KOPT-K1 (cell line): ENCODE results near the gene ZNF682.
"Not testable (repeated sequence)": the region's sequence is repeated elsewhere in the genome, so short reads cannot be mapped to it uniquely, and the experiment has no call there.

Experiments used
- H3K27ac ChIP-seq: fragments of 200-600 bp; sonication (generic); 2 replicates; pipeline ENCODE4 v1.5.1; 2016; ENCODE audit warnings: antibody characterized with exemption, mild to moderate bottlenecking, low read depth, low read length; ENCODE audit not compliant: poor library complexity, severe bottlenecking
- H3K36me3 ChIP-seq: fragments of 200-600 bp; sonication (generic); 2 replicates; pipeline ENCODE4 v1.5.1; 2017; ENCODE audit warnings: antibody characterized with exemption, mild to moderate bottlenecking, low read length, moderate library complexity; ENCODE audit not compliant: insufficient read depth
- H3K9me3 ChIP-seq: fragments of 200-600 bp; sonication (generic); 2 replicates; pipeline ENCODE4 v1.5.1; 2017; ENCODE audit warnings: antibody characterized with exemption, low read length, mild to moderate bottlenecking; ENCODE audit not compliant: insufficient read depth, poor library complexity, severe bottlenecking

ZNF682 gene

DNA sequence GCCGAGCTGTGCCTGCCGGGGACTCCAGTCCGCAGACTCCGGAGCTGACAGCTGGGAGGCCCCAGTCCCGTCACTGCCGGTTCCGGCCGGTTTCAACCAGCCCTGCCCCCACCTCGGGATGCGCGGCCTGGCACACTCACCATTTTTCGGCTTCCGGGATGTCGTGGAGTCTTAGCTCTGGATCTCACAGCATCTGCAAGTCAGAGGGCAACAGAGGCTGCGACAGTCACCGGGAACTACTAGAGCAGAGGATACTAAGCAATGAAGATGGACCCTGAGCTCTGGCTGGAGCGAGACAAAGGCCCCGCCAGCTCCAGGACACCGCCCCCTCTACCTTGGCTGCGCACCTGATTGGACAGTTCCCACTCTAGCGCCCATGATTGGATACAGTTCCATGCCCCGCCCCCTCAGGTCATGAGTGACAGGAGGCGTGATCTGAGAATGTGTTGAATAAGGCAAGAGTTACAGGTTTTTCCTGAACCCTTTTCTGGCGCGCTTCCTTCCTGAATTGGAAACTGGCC lies at the start of gene ZNF682:
Gene ZNF682, minus strand, starts transcription at position 303 of the 521 bp plus-strand sequence. Its CDS starts 160 bp downstream, at position 143.
- Histone ChIP-seq H3K36me3 (peaks cover 15% of the 10 kb centered on the region), H3K27ac (peak within 1 kb of the TSS; percentile 84)

DNA sequence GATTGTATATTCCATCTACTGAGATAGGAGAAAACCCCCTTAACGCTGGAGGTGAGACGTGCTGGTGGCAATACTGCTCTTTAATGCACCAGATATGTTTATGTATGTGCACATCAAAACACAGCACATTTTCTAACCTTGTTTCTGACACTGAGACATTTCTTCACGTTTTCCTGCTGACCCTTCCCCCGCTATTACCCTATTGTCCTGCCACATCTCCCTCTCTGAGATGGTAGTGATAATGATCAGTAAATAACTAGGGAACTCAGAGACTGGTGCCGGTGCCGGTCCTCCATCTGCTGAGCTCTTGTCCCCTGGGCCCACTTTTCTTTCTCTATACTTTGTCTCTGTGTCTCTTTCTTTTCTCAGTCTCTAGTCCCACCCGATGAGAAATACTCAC lies 43.6 kb upstream of the ZNF682 start:
- H3K9me3 ChIP-seq: peaks cover 20% of the 10 kb centered on the region
- not testable (repeated sequence) for H3K36me3 ChIP-seq, H3K27ac ChIP-seq

More for the DNA sequence above, at the start of gene ZNF682:
- peaks cover 25% of the 10 kb centered on the region for H3K9me3 ChIP-seq

DNA sequence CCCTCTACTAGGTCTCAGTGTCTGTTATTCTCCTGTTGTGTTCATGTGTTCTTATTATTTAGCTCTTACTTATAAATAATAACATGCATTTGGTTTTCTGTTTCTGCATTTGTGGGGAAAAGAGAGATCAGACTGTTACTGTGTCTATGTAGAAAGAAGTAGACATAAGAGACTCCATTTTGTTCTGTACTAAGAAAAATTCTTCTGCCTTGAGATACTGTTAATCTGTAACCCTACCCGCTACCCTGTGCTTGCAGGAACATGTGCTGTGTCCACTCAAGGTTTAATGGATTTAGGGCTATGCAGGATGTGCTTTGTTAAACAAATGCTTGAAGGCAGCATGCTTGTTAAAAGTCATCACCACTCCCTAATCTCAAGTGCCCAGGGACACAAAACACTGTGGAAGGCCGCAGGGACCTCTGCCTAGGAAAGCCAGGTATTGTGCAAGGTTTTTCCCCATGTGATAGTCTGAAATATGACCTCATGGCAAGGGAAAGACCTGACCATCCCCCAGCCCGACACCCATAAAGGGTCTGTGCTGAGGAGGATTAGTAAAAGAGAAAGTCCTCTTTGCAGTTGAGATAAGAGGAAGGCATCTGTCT lies 43.0 kb upstream of the ZNF682 start:
- not testable (repeated sequence) for H3K27ac ChIP-seq, H3K36me3 ChIP-seq
- H3K9me3 ChIP-seq: peaks cover 19% of the 10 kb centered on the region

DNA sequence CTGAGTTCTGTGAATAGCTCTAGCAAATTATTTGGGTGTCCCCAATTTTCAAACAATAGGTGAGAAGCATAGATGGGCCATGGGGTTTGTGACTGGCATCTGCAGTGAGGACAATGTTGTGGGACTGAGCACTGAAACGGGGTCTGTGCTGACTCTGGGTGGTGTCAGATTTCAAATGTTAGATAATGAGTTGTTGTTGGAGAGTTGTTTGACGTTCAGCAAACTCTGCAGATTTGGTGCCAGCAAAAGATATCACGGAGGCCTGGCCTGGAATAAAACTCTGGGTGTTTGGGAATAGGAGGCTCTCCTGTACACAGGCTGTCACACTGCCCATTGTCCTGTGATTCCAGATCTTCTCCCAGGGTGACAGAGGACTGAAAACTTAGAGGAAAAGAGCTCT lies 41.4 kb upstream of the ZNF682 start:
- H3K36me3 ChIP-seq: no peaks in the 10 kb centered on the region

DNA sequence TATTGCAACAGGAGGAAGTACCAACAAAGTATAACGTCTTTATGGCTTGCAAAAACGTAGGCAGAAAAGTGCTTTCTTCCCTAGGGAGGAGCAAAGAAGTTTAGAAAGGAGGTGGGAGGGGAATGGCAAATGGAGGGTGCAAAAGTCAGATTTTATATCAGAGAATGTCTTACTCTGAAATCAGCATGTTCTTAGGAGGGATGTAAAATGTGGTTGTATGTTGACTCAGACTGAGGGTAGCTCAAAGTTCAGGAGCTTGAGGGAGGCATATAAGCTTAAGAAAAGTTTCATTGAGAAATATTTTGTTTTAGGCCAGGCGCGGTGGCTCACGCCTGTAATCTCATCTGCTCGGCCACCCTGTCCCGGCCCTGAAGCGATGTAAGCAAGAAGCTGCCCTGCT lies 40.2 kb upstream of the ZNF682 start:
- no peak overlapping the region for H3K27ac ChIP-seq
- H3K36me3 ChIP-seq: no peaks in the 10 kb centered on the region
- peaks cover 19% of the 10 kb centered on the region for H3K9me3 ChIP-seq

More for the DNA sequence above, 41.4 kb upstream of the ZNF682 start:
- no peak overlapping the region for H3K27ac ChIP-seq
- peaks cover 19% of the 10 kb centered on the region for H3K9me3 ChIP-seq

DNA sequence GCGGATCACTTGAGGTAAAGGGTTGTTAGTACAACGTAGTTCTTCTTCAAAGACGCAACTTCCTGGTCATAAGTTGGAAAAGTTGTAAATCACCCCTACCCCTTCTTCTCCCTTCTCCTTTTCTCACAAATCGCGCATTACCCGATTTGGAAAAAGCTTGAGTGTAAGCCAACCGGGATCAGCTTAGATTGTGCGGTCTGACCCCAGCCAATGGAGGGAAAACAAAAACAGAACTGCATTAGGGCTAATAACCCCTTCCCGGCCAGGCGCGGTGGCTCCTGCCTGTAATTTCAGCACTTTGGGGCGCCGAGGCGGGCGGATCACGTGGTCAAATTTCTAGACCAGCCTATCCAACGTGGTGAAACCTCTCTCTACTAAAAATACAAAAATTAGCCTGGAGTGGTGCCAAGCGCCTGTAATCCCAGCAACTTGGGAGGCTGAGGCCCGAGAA lies 39.3 kb upstream of the ZNF682 start:
- Histone ChIP-seq H3K27ac (no peak overlapping the region), H3K9me3 (peaks cover 19% of the 10 kb centered on the region), H3K36me3 (no peaks in the 10 kb centered on the region)

DNA sequence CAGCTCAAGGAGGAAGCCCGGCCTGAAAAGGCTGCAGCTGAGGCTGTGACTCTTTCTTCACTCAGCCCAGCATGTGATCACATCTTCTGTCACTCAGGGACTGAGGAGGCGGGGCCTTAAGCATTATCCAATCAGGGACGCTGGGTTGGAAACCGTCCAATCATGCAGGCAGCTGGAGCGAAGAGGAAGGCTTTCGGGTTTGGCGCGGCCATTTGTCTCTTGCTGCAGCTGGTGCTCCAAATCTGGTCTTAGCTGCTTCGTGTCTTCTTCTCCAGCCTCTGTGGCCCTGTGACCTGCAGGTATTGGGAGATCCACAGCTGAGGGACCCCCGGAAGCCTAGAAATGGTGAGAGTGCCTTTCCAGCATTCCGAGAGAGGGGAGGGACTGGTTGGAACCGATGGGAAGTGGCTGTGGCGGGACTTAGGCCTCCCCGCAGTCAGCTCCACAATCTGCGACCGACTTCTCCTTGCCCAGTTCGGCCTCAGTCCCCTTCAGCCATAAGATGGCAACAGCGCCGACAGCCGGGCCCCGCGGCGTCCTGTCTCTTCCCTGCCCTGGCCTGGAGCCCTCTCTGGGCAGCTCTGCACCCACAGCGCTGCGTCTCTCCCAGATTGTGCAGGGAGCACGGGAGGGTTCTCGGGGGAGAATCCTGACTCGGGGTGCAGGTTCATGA lies 38.6 kb upstream of the ZNF682 start, which contains the start of gene ZNF90:
Gene ZNF90, plus strand, starts transcription at position 210 of the 673 bp plus-strand sequence. Its CDS starts 133 bp downstream, at position 343.
- Histone ChIP-seq H3K36me3 (no peaks in the 10 kb centered on the region), H3K27ac (no peak within 1 kb of the TSS), H3K9me3 (peaks cover 19% of the 10 kb centered on the region)

DNA sequence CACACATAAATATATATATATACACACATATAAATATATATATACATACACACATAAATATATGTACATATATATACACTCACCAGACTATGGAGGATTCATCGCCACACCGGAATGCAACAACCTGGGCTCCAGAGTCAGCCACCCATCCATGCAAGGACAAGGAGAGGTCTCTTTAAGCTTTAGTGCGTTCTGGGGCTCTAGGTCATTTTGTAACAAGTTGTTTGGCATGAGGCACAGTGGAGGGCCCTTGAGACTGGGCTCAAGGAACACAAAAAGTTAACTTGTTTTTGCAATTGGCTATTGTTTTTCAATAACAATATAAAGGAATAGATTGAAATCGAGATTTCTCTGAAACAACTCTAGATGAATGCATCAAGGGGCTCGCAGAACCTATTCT lies 33.6 kb upstream of the ZNF682 start:
- Histone ChIP-seq H3K36me3 (no peaks in the 10 kb centered on the region), H3K27ac (no peak overlapping the region), H3K9me3 (peaks cover 10% of the 10 kb centered on the region)

DNA sequence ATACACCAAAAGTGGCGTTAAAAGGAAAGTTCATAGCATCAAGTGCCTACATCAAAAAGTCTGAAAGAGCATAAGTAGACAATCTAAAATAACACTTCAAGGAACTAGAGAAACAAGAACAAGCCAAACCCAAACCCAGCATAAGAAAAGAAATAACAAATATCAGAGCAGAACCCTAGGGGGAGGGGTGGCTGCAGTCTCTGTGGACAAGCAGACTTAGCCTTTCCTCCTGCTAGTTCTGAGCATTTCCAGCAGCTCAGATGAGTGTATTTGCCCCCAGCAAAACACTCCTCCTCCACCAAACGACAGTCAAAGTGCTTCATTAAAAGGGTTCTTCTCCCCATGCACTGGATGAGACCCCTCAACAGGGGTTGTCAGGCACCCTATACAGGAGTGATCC lies 31.4 kb upstream of the ZNF682 start:
- peaks cover 13% of the 10 kb centered on the region for H3K9me3 ChIP-seq
- H3K27ac ChIP-seq: no peak overlapping the region
- H3K36me3 ChIP-seq: no peaks in the 10 kb centered on the region

DNA sequence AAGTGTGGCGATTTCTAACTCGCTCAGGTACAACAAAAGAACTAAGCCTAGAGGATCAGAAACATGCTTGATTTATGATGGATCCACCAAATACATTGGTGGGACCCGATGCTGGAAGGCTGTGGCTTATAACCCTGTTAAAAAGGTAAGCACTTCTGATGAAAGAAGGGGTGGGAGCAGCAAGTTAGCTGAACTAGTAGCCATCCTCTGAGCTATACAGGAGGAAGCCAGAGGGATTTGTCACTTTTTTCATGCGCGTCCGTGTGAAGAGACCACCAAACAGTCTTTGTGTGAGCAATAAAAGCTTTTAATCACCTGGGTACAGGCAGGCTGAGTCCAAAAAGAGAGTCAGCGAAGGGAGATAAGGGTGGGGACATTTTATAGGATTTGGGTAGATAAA lies 29.3 kb upstream of the ZNF682 start:
- not testable (repeated sequence) for H3K27ac ChIP-seq, H3K36me3 ChIP-seq

DNA sequence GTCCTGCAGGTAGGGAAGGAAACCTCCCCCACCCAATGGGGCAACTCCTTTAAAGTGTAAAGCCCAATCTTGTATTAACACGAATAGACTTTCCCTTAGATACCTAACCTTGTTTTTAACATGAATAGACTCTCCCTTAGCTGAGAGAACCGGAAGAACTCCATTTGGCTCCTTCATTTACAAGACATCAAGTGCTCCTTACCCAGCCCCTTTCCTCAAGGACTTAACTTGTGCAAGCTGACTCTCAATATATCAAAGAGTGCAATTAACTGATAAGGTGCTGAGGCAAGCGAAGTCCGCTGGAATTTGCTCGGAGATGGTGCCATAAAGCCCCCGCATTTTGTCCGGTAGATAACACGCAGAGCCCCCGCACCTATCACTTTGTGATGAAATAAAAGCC lies 28.6 kb upstream of the ZNF682 start:
- Histone ChIP-seq H3K36me3 (no peaks in the 10 kb centered on the region), H3K27ac (no peak overlapping the region), H3K9me3 (peaks cover 13% of the 10 kb centered on the region)

More for the DNA sequence above, 29.3 kb upstream of the ZNF682 start:
- H3K9me3 ChIP-seq: peaks cover 13% of the 10 kb centered on the region

DNA sequence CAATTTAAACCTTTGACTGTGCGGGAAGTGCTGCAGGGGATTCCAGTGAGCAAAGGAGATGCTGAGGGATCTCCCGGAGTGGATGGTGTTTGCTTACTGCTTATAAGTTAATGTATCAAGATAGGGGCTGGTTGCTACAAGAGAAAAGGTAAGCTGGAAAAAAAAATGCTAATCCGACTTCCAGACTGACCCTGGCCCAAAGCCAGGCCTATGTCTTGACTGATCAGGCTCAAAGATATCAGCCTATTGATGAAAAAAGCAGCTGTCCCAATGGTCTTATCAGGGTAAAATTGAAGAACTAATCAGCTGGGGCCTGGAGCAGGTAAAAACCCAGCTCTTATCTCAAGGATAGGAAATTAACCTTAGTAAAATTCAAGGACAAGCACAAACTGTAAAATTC lies 27.6 kb upstream of the ZNF682 start:
- Histone ChIP-seq H3K9me3 (peaks cover 13% of the 10 kb centered on the region), H3K36me3 (no peaks in the 10 kb centered on the region)

DNA sequence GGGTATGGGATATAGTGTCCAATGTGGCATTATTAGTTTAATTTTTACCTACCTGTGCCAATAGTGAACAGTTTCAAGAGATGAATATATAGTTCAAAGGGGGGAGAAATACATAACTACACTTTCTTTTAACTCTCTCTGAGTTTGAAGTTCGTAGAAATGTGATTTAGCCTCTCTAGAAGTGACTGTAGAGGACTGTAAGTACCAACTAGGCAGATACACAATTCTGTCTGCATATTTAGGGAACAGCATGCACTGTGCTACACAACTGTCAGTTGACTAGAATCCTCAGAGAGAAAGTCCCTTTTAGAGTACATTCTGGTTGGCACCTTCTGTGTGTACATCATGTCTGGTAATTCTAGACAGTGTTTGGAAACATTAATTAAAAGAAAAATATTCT lies 21.0 kb upstream of the ZNF682 start:
- Histone ChIP-seq H3K27ac (no peak overlapping the region), H3K36me3 (no peaks in the 10 kb centered on the region), H3K9me3 (peaks cover 4% of the 10 kb centered on the region)

More for the DNA sequence above, 27.6 kb upstream of the ZNF682 start:
- H3K27ac ChIP-seq: no peak overlapping the region

DNA sequence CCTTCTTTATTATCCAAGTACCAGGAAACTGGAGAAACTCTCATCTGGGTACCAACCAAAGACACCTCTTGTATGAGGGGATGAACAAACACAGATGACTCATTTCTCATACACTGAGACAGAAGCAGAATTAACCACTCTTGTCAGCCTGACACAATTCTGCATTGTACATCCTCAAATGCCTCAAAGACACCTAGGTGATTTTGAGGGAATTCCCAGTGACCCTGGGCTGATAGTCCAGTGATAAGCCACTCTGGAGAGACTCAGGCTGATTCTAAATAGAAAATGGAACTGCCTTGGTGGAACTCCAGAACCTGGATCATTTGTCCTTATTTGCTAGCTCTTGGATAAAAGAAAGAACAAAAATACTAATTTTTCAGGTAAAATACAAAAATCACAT lies 19.4 kb upstream of the ZNF682 start:
- not testable (repeated sequence) for H3K9me3 ChIP-seq, H3K36me3 ChIP-seq, H3K27ac ChIP-seq

DNA sequence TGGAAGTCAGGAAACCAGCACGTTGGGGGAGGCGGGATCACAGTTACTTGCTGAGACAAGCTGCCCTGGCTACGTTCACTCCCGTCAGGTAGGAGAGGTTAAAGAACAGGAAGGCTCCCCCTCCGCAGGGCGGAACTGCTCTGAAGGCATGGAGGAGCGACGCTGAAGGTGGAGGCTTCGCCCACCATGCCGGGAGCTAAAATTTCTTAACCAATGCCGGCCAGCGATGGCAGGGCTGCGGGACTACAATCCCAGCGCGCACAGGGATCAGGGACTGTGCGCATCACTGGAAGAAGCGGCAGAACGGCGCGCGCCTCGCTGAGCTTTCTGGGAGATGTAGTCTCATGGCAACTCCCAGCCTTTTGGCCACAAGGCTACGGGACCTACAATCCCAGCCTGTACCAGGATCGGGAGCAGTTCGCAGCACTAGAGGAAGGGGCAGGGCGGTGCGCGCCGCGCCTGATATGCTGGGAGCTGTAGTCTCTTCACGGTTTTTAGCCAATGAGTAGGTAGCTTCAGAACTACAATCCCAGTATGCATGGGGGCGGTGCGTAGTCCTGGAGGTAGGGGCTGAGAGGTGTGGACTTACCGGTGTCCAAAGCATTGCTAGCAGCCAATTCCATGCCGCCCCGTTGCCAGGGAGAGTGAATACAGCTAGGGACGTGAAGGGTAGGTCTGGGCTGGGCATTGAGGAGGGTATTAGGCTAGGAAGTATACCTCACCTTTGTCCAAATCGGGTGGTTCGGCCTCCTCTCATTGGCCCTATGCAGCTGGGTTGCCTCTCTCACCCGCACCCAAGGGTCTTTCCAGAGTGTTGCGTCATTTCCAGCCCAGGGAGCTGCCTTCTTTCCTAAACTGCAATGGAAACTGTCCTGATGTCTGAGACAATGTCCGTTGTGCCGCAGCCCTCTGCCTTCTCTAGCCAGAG lies 12.8 kb upstream of the ZNF682 start:
- peaks cover 26% of the 10 kb centered on the region for H3K9me3 ChIP-seq
- H3K27ac ChIP-seq: peak overlapping the region; percentile 22
- H3K36me3 ChIP-seq: no peaks in the 10 kb centered on the region
